ENCODE data around the gene ARHGAP18. TPM values are rescaled to one million over a fixed set of nuclear protein-coding genes. Genes with fewer than 3 reads are reported as not detected.
A peak's percentile ranks its signal among the peaks of the same experiment; 100 is the strongest.

Gene ARHGAP18
- total and polyA plus RNA-seq, 10 donors = 4.6 to 18.7 (median 15.4) TPM

- no peak overlapping the region for H3K4me3 ChIP-seq
- no peak overlapping the region for H3K27ac ChIP-seq
- WGBS, 5 donors = 19 to 47% (median 36%) methylated on average over 3 of the region's 3 CpGs
- TF ChIP-seq CTCF (IDR thresholded peaks at IDR 0.05 in 8 of 11, conservative IDR thresholded peaks at IDR 0.05 in 3 of 11) (no peak), POLR2A (IDR thresholded peaks at IDR 0.05) (no peak), POLR2AphosphoS5 (IDR thresholded peaks at IDR 0.05) (no peak)
- no peaks in the 10 kb centered on the region for H3K36me3 ChIP-seq
- H3K9me3 ChIP-seq = no peaks in the 10 kb centered on the region
- no peak for DNase-seq
- H3K4me1 ChIP-seq = peaks cover 0 to 53% (median 20%) of the 10 kb centered on the region in 6 donors
- H3K27me3 ChIP-seq (replicated peaks in 1 of 7) = no peaks in the 10 kb centered on the region
- intact Hi-C loops (cut with DNase I; ENCODE audit: low total_unique reads) = no loop called here
Observed at GRCh38 chr6:129695373-129696027, 14.5 kb downstream of the ARHGAP18 start.

GRCh38 chr6:129694036-129694435 lies 15.9 kb downstream of the ARHGAP18 start:
- Histone ChIP-seq H3K27ac (no peak overlapping the region), H3K9me3 (no peaks in the 10 kb centered on the region), H3K4me1 (peaks cover 0 to 50% (median 20%) of the 10 kb centered on the region in 6 donors), H3K36me3 (no peaks in the 10 kb centered on the region), H3K27me3 (replicated peaks in 1 of 7) (no peaks in the 10 kb centered on the region), H3K4me3 (no peak overlapping the region)
- no peak for TF ChIP-seq POLR2AphosphoS5 (IDR thresholded peaks at IDR 0.05)
- TF ChIP-seq POLR2A (IDR thresholded peaks at IDR 0.05) = no peak
- TF ChIP-seq CTCF (IDR thresholded peaks at IDR 0.05 in 8 of 11, conservative IDR thresholded peaks at IDR 0.05 in 3 of 11) = no peak
- intact Hi-C loops (cut with DNase I; ENCODE audit: low total_unique reads) = no loop called here
- no peak for DNase-seq
- 84 to 90% (median 90%) methylated on average over 2 of the region's 2 CpGs for WGBS, 5 donors

- no peak overlapping the region for H3K4me3 ChIP-seq
- TF ChIP-seq POLR2AphosphoS5 (IDR thresholded peaks at IDR 0.05) (no peak), CTCF (IDR thresholded peaks at IDR 0.05 in 8 of 11, conservative IDR thresholded peaks at IDR 0.05 in 3 of 11) (no peak), POLR2A (IDR thresholded peaks at IDR 0.05) (no peak)
- H3K36me3 ChIP-seq = no peaks in the 10 kb centered on the region
- no peaks in the 10 kb centered on the region for H3K27me3 ChIP-seq (replicated peaks in 1 of 7)
- H3K27ac ChIP-seq = peak overlapping the region in 1 of 8 donors; percentile 39
- H3K9me3 ChIP-seq = no peaks in the 10 kb centered on the region
- H3K4me1 ChIP-seq = peaks cover 3 to 66% (median 28%) of the 10 kb centered on the region in 6 donors
- no peak for DNase-seq
- 64 to 90% (median 75%) methylated on average over 2 of the region's 2 CpGs for WGBS, 5 donors
- intact Hi-C loops (cut with DNase I; ENCODE audit: low total_unique reads) = no loop called here
Observed at GRCh38 chr6:129692467-129692866, 17.5 kb downstream of the ARHGAP18 start.

- TF ChIP-seq POLR2AphosphoS5 (IDR thresholded peaks at IDR 0.05) (no peak), CTCF (IDR thresholded peaks at IDR 0.05 in 8 of 11, conservative IDR thresholded peaks at IDR 0.05 in 3 of 11) (no peak), POLR2A (IDR thresholded peaks at IDR 0.05) (no peak)
- peak; percentile 75 for DNase-seq
- H3K27ac ChIP-seq = peak overlapping the region in 3 of 8 donors; percentile 17 to 39 (median 18)
- no peak overlapping the region for H3K4me3 ChIP-seq
- intact Hi-C loops (cut with DNase I; ENCODE audit: low total_unique reads) = no loop called here
- no peaks in the 10 kb centered on the region for H3K27me3 ChIP-seq (replicated peaks in 1 of 7)
- 14 to 67% (median 41%) methylated on average over 1 of the region's 1 CpG for WGBS, 5 donors
- peaks cover 7 to 67% (median 36%) of the 10 kb centered on the region in 6 donors for H3K4me1 ChIP-seq
- H3K9me3 ChIP-seq = no peaks in the 10 kb centered on the region
- H3K36me3 ChIP-seq = no peaks in the 10 kb centered on the region
Observed at GRCh38 chr6:129691709-129692108, 18.3 kb downstream of the ARHGAP18 start.

All from spleen (tissue), 11 donors.